Calu3 (cell line): ENCODE measurements around the gene AHCYL1. TPM values are rescaled to one million over a fixed set of nuclear protein-coding genes. Genes with fewer than 3 reads are reported as not detected.

ENCODE experiments used
- BruUV-seq: library from RNA; stranded (reverse); fragments of 400-500 nt; replicated peaks from 2 replicates; lab custom pipeline; 2021; lab: Mats Ljungman, UMichigan
- CTCF ChIA-PET: fragments of 300-600 bp; sonication (Branson Sonifier 250); formaldehyde crosslinking; loops from one replicate; lab custom pipeline; 2022; ENCODE audit warnings: antibody characterized with exemption; lab: Charles Lee
- DNase-seq: peaks from one replicate; pipeline ENCODE4 v3.0.0; 2022
- H3K27ac Mint-ChIP-seq: one replicate; pipeline ENCODE4 v1.8.0; 2022; ENCODE audit warnings: mixed read lengths; ENCODE audit not compliant: unreplicated experiment
- H3K27me3 Mint-ChIP-seq: one replicate; pipeline ENCODE4 v1.8.0; 2022; ENCODE audit warnings: mixed read lengths; ENCODE audit not compliant: unreplicated experiment
- H3K36me3 Mint-ChIP-seq: one replicate; pipeline ENCODE4 v1.8.0; 2022; ENCODE audit warnings: mild to moderate bottlenecking, moderate library complexity, mixed read lengths; ENCODE audit not compliant: insufficient read depth, unreplicated experiment
- H3K4me1 Mint-ChIP-seq: one replicate; pipeline ENCODE4 v1.8.0; 2022; ENCODE audit warnings: mild to moderate bottlenecking, low read depth, mixed read lengths; ENCODE audit not compliant: unreplicated experiment
- H3K4me3 Mint-ChIP-seq: one replicate; pipeline ENCODE4 v1.8.0; 2022; ENCODE audit warnings: mild to moderate bottlenecking, low read depth, moderate library complexity, mixed read lengths; ENCODE audit not compliant: unreplicated experiment
- H3K9me3 Mint-ChIP-seq: one replicate; pipeline ENCODE4 v1.8.0; 2022; ENCODE audit warnings: low read depth, mixed read lengths; ENCODE audit not compliant: unreplicated experiment
- CTCF ChIP-seq: fragments of 200-600 bp; IDR thresholded peaks from one replicate; pipeline ENCODE4 v1.8.0; 2022; ENCODE audit warnings: antibody characterized with exemption; ENCODE audit not compliant: unreplicated experiment
- intact Hi-C: fragments of 100-400 bp; cut with micrococcal nuclease; formaldehyde crosslinking; loops from one replicate; pipeline ENCODE4 v1.10.0; 2022; ENCODE audit not compliant: unreplicated experiment
- total RNA-seq: library from RNA; stranded (reverse); gene quantifications from 2 replicates; pipeline ENCODE4 v1.2.3, GENCODE V29; 2022

AHCYL1 gene
- total RNA-seq, 1 experiment from 2014 or later, result 56.5 TPM

GRCh38 chr1:109969146-109969829 lies 15.3 kb upstream of the AHCYL1 start:
- no peak overlapping the region for H3K4me3 Mint-ChIP-seq
- TF ChIP-seq CTCF, result no peak
- no TSS peak for BruUV-seq
- H3K36me3 Mint-ChIP-seq, result no peaks in the 10 kb centered on the region
- H3K27ac Mint-ChIP-seq, result no peak overlapping the region
- H3K27me3 Mint-ChIP-seq, result no peaks in the 10 kb centered on the region
- CTCF ChIA-PET, result no interaction called here
- H3K4me1 Mint-ChIP-seq, result peaks cover 17% of the 10 kb centered on the region
- intact Hi-C loops, result no loop called here
- H3K9me3 Mint-ChIP-seq, result no peaks in the 10 kb centered on the region
- no peak for DNase-seq

DNA sequence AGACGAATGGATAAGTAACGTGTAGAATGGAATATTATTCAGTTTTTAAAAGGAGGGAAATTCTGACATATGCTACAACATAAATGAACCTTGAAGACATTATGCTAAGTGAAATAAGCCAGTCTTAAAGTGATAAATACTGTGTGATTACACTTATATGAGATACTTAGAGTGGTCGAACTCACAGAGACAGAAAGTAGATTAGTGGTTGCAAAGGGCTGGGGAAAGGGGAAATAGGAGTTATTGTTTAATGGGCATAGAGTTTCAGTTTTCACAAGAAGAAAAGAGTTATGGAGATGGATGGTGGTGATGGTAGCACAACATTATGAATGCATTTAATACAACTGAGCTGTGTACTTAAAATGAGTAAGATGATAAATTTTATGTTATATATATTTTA lies 14.7 kb upstream of the AHCYL1 start:
- intact Hi-C loops, result no loop called here
- no peak overlapping the region for H3K4me3 Mint-ChIP-seq
- CTCF ChIA-PET, result no interaction called here
- no peaks in the 10 kb centered on the region for H3K9me3 Mint-ChIP-seq
- no peak for DNase-seq
- H3K27me3 Mint-ChIP-seq, result no peaks in the 10 kb centered on the region
- TF ChIP-seq CTCF, result no peak
- no peak overlapping the region for H3K27ac Mint-ChIP-seq
- H3K36me3 Mint-ChIP-seq, result no peaks in the 10 kb centered on the region
- H3K4me1 Mint-ChIP-seq, result peaks cover 16% of the 10 kb centered on the region
- BruUV-seq, result no TSS peak

DNA sequence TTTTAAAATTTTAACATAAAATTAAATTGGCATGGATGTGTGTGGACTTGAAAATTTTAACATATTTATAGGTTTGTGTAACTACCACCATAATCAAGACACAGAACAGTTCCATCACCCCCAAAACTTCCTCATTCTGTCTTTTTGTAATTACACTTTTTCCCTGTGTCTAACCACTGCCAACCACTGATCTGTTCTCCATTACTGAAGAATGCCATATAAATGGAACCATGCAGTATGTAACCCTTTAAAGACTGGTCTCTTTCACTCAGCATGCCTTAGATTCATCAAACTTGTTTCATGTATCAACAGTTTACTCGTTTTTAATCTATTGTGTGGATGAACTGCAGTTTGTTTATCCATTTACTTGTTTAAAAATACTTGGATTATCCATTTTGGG lies 13.0 kb upstream of the AHCYL1 start:
- no TSS peak for BruUV-seq
- Mint-ChIP-seq H3K27ac (no peak overlapping the region), H3K9me3 (no peaks in the 10 kb centered on the region), H3K36me3 (no peaks in the 10 kb centered on the region), H3K4me1 (peaks cover 16% of the 10 kb centered on the region), H3K27me3 (no peaks in the 10 kb centered on the region), H3K4me3 (no peak overlapping the region)
- intact Hi-C loops, result no loop called here
- DNase-seq, result no peak
- CTCF ChIA-PET, result no interaction called here
- TF ChIP-seq CTCF, result no peak

GRCh38 chr1:109974191-109974590 lies 10.4 kb upstream of the AHCYL1 start:
- no peak for TF ChIP-seq CTCF
- BruUV-seq, result no TSS peak

More at GRCh38 chr1:109974191-109974590, 10.4 kb upstream of the AHCYL1 start:
- H3K27me3 Mint-ChIP-seq, result no peaks in the 10 kb centered on the region
- peaks cover 23% of the 10 kb centered on the region for H3K4me1 Mint-ChIP-seq
- CTCF ChIA-PET, result no interaction called here
- H3K9me3 Mint-ChIP-seq, result peaks cover 5% of the 10 kb centered on the region
- H3K4me3 Mint-ChIP-seq, result no peak overlapping the region
- no peak overlapping the region for H3K27ac Mint-ChIP-seq
- intact Hi-C loops, result no loop called here
- H3K36me3 Mint-ChIP-seq, result no peaks in the 10 kb centered on the region
- DNase-seq, result no peak
